ENCODE results near the gene UBE2E2.

The UBE2E2 gene

DNA sequence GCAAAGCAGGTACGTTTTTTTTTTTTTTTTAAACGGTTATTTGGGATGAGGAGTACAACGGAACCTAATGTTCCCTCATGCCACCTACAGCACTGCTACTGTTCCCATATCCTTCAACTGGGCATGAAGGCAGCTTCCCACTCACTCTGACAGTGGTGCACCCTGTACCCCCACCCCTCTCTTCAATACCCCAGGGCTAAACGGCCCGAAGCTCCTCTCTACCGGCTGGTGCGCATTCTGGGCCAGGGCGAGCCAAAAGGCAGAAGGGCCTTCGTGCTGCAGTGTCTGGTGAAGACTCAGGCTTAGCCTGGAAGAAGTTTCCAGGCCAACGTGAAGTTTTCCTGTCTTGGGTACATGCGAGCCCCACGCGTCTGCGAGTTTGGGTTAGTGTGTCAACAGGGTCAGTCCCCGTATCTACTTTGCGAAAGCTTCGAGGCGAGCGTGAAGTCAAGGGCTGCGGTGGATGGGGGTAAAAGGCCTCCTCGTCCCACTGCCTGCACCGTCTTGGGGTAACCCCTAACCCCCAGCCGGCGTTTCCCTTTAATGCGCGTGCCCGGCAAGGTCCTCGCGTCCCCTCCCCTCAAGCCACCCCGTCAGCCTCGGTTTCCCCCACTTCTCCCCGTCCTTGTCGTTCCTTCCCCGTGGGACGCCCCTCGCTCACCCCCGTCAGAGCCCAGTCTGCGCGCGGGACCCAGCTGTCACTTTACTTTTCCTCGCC, 765 bp upstream of the UBE2E2 start:
- peak; percentile 29 for DNase-seq (ENCODE audit: low read depth)
- peak overlapping the region; percentile 75 for H3K4me3 ChIP-seq (ENCODE audit: control insufficient read depth, low read depth, low read length)
- TF ChIP-seq, protein P1, sequence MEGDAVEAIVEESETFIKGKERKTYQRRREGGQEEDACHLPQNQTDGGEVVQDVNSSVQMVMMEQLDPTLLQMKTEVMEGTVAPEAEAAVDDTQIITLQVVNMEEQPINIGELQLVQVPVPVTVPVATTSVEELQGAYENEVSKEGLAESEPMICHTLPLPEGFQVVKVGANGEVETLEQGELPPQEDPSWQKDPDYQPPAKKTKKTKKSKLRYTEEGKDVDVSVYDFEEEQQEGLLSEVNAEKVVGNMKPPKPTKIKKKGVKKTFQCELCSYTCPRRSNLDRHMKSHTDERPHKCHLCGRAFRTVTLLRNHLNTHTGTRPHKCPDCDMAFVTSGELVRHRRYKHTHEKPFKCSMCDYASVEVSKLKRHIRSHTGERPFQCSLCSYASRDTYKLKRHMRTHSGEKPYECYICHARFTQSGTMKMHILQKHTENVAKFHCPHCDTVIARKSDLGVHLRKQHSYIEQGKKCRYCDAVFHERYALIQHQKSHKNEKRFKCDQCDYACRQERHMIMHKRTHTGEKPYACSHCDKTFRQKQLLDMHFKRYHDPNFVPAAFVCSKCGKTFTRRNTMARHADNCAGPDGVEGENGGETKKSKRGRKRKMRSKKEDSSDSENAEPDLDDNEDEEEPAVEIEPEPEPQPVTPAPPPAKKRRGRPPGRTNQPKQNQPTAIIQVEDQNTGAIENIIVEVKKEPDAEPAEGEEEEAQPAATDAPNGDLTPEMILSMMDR (conservative IDR thresholded peaks at IDR 0.05; ENCODE audit: control insufficient read depth, insufficient read depth, low read depth, low read length), result no peak

DNA sequence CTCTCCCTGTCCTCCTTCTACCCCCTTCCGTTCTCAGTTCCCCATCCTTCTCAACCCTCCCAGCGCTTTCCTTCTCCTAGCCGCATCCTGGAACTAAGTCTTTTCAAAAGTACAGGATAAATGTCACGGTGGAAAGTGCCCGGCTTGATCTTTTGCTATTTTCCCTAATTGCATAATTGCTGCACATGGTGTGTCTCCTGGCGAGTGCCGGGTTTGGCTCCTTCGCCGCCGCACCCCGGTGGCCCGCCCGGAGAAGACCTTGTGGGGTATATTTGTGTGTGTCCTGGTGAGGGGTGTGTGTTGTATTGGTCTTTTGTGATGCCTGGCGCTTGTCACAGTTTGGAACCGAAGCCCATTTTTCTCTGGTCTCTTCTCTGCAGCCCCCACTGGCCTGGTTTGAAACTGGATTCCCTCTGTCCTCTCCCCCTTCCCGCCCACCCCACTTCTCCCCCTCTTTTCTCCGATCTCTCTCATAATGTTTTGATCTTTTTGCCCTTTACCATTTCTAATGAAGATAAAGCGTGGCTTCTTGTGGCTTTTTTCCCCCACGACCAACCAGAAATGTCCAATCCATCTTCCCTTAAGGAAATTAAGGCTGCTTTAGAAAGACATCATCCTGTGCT, 692 bp downstream of the UBE2E2 start:
- H3K4me3 ChIP-seq (ENCODE audit: control insufficient read depth, low read depth, low read length), result peak overlapping the region; percentile 84
- DNase-seq (ENCODE audit: low read depth), result peak; percentile 20
- TF ChIP-seq, protein P1 (conservative IDR thresholded peaks at IDR 0.05; ENCODE audit: control insufficient read depth, insufficient read depth, low read depth, low read length), result no peak

DNA sequence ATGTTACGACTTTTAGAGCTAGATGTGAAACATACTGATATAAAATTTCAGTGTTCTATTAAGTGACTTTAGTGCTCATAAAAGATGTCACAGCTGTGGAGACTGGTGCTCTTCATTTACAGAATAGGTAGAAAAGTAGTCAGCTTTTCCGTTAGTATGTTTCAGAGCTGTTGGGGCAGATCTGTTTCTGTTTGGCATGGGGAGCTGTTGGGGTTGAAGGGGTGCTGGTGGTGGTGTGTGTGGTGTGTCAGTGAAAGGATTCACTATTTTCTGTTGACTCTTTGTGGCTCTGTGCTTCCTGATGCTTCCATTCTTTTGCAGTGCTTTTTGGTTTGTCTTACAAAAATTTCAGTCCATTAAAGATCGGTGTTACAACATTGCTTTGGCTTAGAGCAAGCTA, 3.2 kb downstream of the UBE2E2 start:
- TF ChIP-seq, protein P1 (conservative IDR thresholded peaks at IDR 0.05; ENCODE audit: control insufficient read depth, insufficient read depth, low read depth, low read length), result no peak
- no peak for DNase-seq (ENCODE audit: low read depth)
- no peak overlapping the region for H3K4me3 ChIP-seq (ENCODE audit: control insufficient read depth, low read depth, low read length)

DNA sequence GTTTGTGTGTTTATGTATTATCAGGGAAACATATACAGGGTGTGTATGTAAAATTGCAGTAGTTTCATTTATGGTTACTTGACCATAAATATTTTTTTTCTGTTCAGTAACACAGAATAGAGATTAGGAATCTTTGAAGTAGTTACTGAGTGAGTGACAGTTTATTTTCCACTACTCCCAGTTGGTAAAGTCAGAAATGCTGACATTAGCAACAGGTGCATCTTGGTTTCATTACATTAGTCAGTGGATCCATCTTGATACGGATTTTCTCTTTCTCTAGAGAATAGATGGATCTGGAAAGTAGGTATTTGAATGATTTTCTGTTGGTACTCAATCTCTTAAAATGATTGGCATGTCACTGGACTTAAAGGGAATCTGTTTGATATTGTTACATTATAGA, 6.0 kb downstream of the UBE2E2 start:
- H3K4me3 ChIP-seq (ENCODE audit: control insufficient read depth, low read depth, low read length), result no peak overlapping the region
- DNase-seq (ENCODE audit: low read depth), result no peak
- TF ChIP-seq, protein P1 (conservative IDR thresholded peaks at IDR 0.05; ENCODE audit: control insufficient read depth, insufficient read depth, low read depth, low read length), result no peak

DNA sequence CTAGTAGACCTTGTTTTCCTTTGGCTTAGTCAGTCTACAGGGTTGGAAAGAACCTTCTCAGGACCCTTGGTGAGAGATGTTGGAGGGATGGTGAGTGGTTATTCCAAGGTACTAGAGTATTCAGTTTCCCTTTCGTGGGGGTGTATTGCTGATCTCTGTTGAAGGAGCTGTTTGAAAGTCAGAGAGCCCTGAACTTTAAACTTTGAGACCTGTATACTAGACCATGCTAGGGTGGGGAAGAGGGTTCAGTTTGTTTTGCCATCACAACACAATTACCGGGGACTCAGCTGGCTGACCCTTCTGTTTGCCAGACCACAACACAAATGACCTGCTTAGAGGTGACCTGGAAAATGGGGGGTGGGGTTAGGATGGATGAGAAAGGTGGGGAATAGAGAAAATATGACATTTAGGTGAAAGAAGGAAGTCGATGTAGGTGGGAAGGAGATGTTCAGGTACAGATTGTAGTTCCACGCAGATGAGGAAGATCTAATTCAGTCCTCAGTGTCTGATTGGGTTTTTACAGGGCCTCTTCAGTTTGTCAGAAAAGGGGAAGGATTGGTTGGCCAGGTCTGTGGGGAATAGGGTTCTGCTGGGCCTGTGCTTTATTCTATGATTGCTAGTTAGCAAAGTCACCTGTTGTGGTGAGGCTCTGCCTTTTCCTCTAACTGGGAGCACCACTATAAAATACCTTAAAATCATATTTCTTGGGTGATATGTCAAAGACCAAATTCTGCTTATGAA, 6.8 kb downstream of the UBE2E2 start:
- H3K4me3 ChIP-seq (ENCODE audit: control insufficient read depth, low read depth, low read length), result no peak overlapping the region
- no peak for DNase-seq (ENCODE audit: low read depth)
- TF ChIP-seq, protein P1 (conservative IDR thresholded peaks at IDR 0.05; ENCODE audit: control insufficient read depth, insufficient read depth, low read depth, low read length), result no peak

DNA sequence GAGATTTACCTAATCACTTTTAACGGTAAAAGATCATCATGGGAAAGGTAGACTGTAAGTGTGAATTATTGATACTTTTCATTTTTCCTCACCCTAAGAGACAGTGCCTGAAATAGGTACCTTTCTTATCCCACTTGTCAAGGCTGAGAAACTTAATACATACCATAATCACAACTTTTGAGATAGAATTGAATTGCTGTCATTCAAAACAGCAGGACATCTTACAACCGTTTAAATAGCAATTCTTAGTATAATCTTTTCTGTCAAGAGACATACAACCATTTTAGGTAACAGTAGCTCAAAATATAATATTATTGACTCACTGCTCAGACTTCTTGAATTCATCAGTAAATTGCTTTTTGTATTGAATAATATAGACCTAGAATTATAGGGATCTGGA, 10.7 kb downstream of the UBE2E2 start:
- H3K4me3 ChIP-seq (ENCODE audit: control insufficient read depth, low read depth, low read length), result no peak overlapping the region
- TF ChIP-seq, protein P1 (conservative IDR thresholded peaks at IDR 0.05; ENCODE audit: control insufficient read depth, insufficient read depth, low read depth, low read length), result no peak
- no peak for DNase-seq (ENCODE audit: low read depth)

All from fibroblast of mammary gland (primary cell).